Right lobe of liver (tissue), 4 donors: ENCODE results near the gene P2RY8.

Experiments used
- CTCF ChIP-seq, 4 donors: fragments of 200-600 bp in 3 of 4; fragments of 450-650 bp in 1 of 4; IDR thresholded peaks; one replicate each; pipeline versions ENCODE4 v1.5.1 to v1.8.0; 2016 to 2022; ENCODE audit warnings: antibody characterized with exemption in 4 of 4, mild to moderate bottlenecking in 2 of 4
- POLR2A ChIP-seq: fragments of 450-650 bp; IDR thresholded peaks from one replicate; pipeline ENCODE4 v1.6.1; 2017; ENCODE audit warnings: antibody characterized with exemption, mild to moderate bottlenecking
- donor health status: DM: no; HTN: no; CAD: no.
- donor health status: DM: no; HTN: no; CAD: no.
- donor health status: DM: no; HTN: yes; CAD: no.

GRCh38 chrX:1449036-1449822, 87.8 kb downstream of the P2RY8 start:
- no peak for TF ChIP-seq CTCF (IDR thresholded peaks at IDR 0.05)
- TF ChIP-seq POLR2A, result no peak
